Astrocyte (in vitro differentiated cells and primary cell): Measurements from ENCODE around the gene GRB10.

ENCODE experiments used
- EZH2 ChIP-seq: IDR thresholded peaks from 2 replicates; pipeline ENCODE4 v1.6.1; 2012; ENCODE audit warnings: mild to moderate bottlenecking, low read length, inconsistent platforms; ENCODE audit not compliant: insufficient read depth
- TF ChIP-seq, protein P1 (sequence below): IDR thresholded peaks from 2 replicates; pipeline ENCODE4 v1.5.1; 2011; ENCODE audit warnings: low read depth, mild to moderate bottlenecking, inconsistent platforms, low read length, moderate library complexity; ENCODE audit not compliant: insufficient read depth

DNA sequence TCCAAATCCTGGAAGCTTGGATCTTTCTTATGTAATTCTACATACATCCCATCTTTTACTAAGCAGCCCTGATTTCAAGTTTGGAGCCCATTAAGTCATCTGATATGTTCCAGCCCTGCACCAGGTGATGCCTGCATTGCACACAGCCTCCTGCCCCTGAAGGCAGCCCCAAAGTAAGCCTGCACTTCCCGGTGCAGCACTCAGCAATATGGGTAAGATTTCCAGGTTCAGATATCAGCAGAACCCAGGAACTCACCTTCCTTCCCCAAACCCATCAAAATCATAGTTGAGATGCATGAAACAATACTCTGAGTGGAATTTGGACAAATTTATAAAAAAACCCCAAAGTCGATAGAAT lies 217.2 kb downstream of the GRB10 start:
- TF ChIP-seq, protein P1, sequence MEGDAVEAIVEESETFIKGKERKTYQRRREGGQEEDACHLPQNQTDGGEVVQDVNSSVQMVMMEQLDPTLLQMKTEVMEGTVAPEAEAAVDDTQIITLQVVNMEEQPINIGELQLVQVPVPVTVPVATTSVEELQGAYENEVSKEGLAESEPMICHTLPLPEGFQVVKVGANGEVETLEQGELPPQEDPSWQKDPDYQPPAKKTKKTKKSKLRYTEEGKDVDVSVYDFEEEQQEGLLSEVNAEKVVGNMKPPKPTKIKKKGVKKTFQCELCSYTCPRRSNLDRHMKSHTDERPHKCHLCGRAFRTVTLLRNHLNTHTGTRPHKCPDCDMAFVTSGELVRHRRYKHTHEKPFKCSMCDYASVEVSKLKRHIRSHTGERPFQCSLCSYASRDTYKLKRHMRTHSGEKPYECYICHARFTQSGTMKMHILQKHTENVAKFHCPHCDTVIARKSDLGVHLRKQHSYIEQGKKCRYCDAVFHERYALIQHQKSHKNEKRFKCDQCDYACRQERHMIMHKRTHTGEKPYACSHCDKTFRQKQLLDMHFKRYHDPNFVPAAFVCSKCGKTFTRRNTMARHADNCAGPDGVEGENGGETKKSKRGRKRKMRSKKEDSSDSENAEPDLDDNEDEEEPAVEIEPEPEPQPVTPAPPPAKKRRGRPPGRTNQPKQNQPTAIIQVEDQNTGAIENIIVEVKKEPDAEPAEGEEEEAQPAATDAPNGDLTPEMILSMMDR, result no peak
- TF ChIP-seq EZH2, result no peak
